Tongue (tissue), 2 donors: ENCODE measurements around the gene CERS4. TPM values are rescaled to one million over a fixed set of nuclear protein-coding genes. Genes with fewer than 3 reads are reported as not detected.
"Not testable (repeated sequence)": the region's sequence is repeated elsewhere in the genome, so short reads cannot be mapped to it uniquely, and the experiment has no call there.

ENCODE experiments used
- DNase-seq: peaks from one replicate; pipeline ENCODE4 v3.0.0-alpha.2; 2015
- total RNA-seq: library from RNA; depleted of rRNA; stranded (reverse); fragments of >200 nt; gene quantifications from one replicate; pipeline ENCODE4 v1.2.3, GENCODE V29; 2014

CERS4 gene
- total RNA-seq, 1 donor from 2014 or later, result 41.0 TPM

DNA sequence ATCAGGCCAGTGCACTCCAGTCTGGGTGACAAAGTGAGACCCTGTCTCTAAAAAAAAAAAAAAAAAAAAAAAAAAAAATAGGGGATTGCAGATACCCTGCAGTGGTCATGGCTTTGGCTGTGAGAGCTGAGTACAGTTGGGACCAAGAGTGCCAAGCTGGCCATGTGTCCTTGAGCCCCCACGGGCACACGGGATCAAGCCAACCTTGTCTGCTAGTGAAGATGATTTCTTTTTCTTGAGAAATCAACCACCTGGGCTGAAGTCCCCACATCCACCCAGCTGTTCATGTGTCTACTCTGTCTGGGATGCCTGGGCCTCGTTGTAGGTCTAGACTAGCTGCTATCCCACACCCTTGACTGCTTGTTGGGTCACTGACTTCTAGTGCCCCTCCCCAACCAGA, 34.0 kb downstream of the CERS4 start:
- no peak for DNase-seq

DNA sequence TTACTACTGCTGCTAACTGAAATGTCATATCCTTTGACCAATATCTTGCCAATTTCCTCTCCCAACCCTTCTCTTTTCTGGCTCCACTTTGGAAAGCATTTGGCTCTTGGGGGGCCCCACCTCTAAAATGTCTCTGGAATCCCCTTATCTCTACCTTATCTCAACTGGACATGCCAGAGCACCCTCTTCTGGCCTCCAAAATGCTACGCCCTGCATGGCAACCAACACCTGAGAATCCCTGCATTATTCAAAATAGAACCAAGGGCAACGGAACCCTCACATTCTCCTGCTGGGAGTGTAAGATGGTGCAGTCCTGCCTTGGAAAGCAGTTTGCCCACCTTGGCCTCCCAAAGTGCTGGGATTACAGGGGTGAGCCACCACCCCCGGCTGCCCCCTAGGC, 35.3 kb downstream of the CERS4 start:
- DNase-seq, result no peak

DNA sequence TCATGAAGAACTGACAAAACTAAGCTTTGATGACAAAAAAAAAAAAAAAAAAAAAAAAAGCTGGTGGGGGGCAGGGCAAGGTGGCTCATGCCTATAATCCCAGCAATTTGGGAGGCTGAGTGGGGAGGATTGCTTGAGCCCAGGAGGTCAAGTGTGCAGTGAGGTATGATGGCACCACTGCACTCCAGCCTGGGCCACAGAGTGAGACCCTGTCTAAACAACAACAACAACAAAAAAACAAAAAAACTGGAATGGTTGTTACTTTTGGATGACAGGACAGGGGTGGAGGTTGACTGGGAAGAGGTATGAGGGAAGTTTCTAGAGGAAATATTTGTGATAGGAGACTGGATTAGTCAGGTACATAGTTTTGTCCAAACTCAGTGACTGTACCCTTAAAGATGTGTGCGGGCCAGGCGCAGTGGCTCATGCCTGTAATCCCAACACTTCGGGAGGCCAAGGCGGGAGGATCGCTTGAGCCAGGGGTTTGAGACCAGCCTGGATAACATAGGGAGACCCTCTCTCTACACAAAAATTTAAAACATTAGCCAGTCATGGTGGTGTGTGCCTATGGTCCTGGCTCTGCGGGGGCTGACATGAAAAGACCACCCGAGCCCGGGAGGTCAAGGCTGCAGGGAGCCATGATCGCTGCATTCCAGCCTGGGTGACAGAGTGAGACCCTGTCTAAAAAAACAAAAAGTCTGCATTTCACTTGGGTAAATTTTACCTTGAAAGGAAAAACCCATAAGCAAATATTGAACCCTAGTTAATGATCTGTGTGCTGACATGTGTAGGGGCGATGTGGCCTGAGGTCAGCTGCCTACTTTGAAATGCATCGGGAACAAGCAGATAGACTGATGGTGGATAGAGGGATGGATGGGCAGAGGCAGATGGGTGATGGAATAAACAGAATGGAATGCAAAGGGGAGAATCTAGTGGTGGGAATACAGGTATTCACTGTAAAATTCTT, 37.0 kb downstream of the CERS4 start:
- DNase-seq, result no peak

DNA sequence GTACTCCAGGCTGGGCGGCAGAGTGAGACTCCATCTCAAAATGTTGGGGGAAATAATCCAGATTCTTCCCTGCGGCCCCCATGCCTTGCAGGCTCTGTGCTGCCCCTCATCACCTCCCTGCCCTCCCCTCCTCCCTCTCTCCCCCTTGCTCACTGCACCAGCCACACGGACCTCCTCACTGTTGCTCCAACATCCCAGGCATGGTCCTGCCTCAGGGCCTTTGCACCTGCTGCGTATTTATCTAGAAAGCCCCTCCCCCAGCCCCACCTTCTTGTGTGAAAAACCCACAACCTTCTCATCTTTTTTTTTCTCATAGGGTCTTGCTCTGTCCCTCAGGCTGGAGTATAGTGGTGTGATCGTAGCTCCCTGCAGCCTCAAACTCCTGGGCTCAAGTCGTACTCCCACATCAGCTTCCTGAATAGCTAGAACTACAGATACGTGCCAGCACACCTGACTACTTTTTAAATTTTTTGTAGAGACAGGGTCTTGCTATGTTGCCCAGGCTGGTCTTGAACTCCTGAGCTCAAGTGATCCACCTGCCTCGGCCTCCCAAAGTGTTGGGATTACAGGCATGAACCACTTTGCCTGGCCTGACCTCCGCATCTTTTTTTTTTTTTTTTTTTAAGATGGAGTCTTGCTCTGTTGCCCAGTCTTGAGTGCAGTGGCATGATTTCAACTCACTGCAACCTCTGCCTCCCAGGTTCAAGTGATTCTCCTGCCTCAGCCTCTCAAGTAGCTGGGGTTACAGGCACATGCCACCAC, 38.1 kb downstream of the CERS4 start:
- DNase-seq, result not testable (repeated sequence)

DNA sequence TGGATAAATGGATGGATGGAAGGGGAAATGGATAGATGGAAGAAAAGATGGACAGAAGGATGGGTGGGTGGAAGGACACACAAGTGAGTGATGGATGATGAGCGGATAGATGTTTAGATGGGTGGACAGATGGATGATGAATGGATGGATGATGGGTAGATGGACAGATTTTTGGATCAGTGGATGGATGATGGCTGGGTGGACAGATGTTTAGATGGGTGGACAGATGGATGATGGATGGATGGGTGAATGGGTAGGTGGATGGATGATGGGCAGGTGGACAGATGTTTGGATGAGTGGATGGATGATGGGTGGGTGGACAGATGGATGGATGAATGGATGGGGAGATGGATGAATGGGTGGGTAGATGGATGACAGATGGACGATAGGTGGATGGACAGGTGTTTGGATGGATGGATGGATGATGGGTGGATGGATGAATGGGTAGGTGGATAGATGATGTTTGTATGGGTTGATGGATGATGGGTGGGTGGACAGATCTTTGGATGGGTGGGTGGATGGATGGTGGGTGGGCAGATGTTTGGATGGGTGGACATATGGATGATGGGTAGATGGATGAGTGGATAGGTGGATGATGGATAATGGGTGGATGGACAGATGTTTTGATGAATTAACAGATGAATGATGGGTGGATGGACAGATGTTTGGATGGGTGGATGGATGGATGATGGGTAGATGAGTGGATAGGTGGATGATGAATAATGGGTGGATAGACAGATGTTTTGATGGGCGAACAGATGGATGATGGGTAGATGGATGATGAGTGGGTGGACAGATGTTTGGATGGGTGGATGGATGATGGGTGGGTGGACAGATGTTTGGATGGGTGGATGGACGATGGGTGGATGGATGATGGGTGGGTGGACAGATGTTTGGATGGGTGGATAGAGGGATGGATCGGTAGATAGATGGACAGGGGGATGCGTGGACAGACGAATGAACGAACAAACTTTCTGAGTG, 39.5 kb downstream of the CERS4 start:
- no peak for DNase-seq

DNA sequence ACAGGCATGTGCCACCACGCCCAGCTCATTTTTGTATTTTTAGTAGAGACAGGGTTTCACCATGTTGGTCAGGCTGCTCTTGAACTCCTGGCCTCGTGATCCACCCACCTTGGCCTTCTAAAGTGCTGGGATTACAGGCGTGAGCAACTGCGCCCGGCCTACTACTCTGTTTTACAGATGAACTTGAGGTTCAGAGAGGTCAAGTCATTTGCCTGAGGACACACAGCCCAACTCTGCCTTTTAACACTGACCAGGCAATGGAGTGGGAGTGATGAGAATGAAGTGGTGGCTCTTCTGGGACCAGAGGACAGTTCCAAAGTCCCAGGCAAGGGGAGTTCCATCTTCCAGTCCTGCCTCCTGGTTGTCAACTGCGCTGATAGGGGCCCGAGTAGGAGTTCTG, 41.4 kb downstream of the CERS4 start:
- no peak for DNase-seq

DNA sequence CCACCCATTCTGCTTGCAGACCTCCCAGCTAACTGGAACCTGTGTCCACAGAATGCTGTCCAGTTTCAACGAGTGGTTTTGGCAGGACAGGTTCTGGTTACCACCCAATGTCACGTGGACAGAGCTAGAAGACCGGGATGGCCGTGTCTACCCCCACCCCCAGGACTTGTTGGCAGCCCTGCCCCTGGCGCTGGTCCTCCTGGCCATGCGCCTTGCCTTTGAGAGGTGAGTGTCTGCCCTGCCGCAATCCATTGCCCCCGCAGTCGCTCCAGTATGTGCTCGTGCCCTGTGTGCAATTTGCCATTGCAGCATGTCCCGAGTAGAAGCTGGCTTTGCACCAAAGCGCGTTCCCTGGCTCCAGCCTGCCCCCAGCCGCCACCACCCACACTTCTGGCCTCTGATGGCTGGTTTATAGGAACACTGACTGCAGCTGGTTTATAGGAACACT, 41.9 kb downstream of the CERS4 start:
- peak; percentile 29 for DNase-seq

DNA sequence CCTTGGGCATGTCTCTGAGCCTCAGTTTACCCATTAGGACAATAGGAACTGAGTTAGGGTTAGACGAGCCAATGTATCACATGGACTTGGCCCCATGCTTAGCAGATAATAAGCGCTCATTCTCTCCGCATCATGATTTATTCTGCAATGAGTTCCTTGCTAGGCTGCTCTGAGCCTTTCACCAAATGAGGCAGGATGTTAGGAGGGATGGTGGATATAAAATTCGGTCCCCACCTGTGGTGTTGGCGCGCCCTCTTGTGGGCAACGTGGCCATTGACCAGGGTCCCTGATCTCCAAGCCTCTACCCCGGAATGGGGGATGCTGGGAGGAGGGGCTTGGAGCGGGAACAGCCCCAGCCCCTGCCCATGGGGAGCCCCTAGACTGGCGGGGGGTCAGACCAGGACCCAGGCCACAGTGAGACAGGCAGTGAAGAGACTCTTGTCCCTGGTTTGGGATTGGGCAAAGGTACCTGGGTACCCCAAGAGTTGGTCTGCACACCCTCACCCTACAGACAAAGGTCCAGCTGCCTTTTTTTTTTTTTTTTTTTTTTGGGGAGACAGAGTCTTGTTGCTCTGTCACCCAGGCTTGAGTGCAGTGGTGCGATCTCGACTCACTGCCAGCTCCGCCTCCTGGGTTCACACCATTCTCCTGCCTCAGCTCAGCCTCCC, 43.9 kb downstream of the CERS4 start:
- peak; percentile 94 for DNase-seq

DNA sequence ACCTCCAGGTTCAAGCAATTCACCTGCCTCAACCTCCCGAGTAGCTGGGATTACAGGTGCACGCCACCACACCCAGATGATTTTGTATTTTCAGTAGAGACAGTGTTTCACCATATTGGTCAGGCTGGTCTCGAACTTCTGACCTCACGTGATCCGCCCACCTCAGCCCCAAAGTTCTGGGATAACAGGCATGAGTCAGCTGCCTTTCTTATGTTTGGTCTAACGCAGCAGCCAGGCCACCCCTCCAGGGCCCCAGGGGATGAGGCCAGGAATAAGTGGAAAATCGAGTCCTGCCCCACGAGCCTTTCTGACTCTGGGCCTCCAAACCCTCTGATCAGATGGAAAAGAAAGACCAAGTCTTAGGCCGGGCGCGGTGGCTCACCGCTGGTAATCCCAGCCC, 44.5 kb downstream of the CERS4 start:
- no peak for DNase-seq

DNA sequence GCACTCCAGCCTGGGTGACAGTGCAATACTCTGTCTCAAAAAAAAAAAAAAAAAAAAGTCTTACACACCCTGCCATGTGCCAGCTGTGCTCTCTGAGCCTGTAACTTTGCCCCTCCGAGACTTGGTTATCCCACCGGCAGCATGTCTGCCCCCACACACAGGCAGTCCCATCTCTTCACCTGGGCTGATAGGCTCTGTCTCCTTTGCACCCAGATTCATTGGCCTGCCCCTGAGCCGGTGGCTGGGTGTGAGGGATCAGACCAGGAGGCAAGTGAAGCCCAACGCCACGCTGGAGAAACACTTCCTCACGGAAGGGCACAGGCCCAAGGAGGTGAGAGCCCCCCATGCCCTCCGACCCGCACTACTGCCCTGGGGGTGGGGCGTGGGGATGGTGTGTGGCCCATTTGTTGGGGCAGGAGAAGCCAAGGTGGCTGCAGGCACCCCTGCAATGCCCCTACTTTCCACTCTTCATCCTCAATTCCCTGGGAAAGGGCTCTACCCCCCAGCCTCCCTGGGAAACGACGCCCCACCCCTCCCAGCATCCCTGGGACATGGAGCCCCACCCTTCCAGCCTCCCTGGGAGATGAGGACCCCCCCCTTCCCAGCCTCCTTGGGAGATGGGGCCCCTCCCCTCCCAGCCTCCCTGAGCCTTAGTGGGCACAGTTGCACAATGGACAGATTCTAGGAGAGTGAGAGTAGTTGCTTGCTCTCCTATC, 45.3 kb downstream of the CERS4 start:
- no peak for DNase-seq

DNA sequence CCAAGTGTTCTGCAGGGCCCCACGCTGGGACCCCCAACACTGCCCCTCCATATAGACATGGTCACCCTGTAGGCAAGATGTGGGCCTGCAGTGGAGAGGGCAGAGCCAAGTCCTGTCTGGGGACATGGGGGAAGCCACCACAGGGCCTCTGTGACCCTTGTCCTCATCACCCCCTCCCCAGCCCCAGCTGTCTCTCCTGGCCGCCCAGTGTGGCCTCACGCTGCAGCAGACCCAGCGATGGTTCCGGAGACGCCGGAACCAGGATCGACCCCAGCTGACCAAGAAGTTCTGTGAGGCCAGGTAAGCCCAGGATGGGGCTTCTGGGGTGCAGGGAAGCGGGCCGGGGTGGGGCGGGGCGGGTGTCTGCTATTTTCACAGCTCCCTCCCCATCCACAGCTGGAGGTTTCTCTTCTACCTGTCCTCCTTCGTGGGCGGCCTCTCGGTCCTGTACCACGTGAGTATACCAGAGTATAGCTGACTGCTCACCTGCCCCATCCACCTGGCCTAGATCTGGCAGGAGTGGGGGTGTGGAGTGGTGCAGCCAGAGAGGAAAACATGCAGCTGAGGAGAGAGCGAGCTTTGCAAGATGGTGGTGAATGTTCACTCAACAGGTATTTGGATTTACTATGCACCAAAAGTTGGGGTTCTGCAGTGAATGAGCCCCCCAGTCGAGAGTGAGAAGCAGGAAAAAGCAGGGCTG, 46.4 kb downstream of the CERS4 start:
- no peak for DNase-seq

DNA sequence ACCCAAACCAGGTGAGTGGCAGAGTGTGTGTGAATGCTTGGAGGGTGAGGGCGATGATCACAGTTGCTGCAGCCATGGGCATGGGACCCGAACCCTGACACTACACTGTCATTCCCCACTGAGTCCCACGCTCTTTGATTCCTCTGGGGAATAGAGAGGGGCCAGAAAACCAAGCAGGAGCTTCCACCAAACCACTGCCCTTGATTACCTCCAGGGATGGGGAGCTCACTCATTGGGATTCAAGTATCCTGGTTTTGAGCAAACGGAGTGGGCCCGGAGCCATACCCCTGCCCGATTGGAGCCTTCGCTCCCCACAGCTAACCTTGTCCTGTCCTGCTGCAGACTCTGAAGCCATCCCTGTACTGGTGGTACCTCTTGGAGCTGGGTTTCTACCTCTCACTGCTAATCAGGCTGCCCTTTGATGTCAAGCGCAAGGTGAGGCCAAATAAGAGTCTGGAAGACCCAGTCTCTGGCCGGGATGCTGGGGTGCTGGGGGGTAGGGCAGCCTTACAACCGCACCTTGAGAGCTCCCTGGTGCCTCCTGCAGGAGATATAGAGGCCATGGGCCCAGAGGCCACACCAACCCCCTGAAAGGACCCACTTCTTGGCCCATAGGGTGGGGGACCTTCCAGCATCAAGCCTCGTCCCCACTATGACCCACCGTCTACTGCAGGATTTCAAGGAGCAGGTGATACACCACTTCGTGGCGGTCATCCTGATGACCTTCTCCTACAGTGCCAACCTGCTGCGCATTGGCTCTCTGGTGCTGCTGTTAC, 47.3 kb downstream of the CERS4 start:
- no peak for DNase-seq

DNA sequence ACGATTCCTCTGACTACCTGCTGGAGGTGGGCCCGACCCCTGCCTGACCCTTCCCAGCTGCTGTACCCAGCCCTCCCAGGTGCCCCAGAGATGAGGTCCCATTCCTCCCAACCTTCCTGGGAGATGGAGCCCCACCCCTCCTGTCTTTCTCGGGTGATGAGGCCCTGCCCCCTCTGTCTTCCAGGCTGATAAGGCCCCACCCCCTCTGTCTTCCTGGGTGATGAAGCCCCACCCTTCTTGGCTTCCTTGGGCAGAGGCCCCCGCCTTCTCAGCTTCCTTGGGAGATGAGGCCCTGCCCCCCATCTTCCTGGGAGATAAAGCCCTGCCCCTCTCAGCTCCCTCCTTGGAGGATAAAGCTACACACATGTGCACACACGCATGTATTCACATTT, 47.9 kb downstream of the CERS4 start:
- DNase-seq, result no peak

DNA sequence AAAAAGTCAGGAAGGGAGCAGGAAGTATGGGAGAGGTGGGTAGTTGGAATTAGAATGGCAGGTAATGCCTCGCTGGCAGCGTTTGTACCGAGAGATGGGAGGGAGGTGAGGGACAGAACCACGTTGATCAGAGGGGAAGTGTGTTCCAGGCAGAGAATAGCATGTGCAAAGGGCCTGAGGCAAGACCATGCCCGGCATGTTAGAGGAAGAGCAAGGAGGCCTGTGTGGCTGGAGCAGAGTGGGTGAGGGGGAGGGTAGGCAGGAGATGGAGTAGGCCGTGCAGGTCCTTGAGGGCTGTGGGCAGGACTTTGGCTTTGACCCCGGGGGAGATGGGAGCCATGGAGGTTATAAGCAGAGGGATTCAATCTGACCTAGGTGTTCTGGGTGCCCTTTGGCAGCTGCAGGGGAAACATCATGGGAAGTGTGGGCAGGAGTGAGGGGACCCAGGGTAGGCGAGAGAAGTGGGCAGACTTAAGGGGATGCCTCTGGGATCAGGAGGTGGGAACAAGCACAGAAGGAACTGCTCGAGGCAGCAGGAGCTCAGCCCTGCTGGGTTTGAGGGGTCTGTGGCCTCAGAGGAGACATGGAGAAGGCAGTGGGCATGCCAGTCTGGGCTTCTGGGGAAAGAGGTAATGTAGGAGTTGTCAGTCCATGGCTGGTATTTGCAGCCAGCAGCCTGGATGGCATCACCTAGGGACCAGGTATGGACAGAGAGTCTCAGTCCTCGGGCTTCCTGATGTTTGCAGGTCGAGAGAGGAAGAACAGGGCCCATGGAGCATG, 50.2 kb downstream of the CERS4 start:
- no peak for DNase-seq

DNA sequence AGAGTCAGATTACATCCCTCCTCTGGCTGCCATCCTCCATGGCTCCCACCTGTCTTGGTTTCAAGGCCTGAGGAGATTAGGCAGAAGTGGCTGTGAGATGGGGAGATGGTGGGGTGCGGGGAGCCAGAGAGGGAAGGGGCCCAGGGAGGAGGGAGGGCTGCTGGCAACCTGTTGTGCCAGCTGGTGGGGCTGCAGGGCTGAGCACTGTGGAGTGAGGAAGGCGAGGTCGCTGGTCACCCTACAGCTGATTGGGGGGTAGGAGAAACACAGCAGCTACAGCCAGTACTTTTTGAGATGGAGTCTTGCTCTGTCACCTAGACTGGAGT, 50.7 kb downstream of the CERS4 start:
- no peak for DNase-seq

DNA sequence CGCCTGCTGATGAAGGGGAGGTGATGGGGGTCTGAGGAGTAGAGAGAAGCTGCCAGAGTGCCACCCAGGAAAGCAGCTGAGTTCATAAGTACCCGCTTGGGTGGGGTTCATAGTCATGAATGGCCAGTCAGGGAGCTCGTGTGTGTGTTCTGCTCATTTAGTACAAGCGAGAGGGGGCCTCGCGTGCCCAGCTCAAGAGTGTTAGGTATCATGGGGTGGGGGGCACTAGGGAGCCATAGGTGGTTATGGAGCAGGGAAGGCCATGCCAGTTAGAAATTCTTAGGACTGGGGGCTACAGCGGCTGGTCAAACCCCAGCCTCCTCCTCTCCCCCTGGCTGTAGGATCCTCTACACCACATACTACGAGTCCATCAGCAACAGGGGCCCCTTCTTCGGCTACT, 52.2 kb downstream of the CERS4 start:
- no peak for DNase-seq

DNA sequence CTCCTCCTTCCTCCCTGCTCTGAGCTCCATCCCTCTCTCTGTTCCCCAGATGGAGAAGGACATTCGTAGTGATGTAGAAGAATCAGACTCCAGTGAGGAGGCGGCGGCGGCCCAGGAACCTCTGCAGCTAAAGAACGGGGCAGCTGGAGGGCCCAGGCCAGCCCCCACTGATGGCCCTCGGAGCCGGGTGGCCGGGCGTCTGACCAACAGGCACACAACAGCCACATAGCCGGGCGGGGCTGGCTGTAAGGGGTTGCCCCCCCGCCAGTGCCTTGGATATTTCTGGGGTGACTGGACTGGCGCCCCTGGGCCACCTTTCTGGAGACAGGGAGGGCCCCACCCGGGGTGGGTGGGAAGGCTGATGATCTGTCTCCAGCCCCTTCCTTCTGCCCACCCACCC, 52.7 kb downstream of the CERS4 start:
- DNase-seq, result no peak

DNA sequence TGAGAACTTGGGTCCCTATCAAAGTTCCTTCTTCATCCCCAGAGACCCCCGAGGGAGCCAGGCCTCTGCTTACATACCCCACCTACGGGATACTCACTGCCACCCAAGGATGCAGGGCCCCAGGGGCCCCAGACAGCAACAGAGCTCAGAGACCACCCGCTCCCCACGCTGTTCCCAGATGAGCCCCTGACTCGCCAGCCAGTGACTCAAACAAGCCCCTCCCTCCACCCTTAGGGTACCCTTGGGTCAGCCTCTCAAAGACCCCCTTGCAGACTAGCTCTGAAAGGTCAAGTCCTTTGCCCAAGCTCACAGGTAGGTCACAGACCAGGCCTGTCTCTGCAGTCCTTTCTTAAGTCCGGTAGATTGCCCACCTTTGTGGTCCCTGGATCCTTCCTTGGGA, 53.3 kb downstream of the CERS4 start:
- no peak for DNase-seq

DNA sequence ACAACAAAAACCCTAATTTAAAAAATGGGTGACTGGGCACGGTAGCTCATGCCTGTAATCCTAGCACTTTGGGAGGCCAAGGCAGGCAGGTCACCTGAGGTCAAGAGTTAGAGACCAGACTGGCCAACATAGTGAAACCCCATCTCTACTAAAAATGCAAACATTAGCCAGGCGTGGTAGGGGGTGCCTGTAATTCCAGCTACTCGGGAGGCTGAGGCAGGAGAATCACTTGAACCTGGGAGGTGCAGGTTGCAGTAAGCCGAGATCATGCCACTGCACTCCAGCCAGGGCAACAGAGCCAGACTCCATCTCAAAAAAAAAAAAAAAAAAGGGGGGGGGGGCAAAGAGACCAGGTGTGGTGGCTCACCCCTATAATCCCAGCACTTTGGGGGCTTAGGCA, 55.1 kb downstream of the CERS4 start:
- DNase-seq, result not testable (repeated sequence)
